GM18505 (cell line): Measurements from ENCODE around the gene GGT6.

Source experiments
- ATAC-seq: cut with Tn5 transposase; IDR thresholded peaks from one replicate; pipeline ENCODE4 v1.9.1; 2021; ENCODE audit not compliant: unreplicated experiment
- POLR2A ChIP-seq: IDR thresholded peaks from 4 replicates; pipeline ENCODE4 v1.6.1; 2011; ENCODE audit warnings: borderline replicate concordance; ENCODE audit not compliant: insufficient read depth, insufficient read length; ENCODE audit errors: extremely low read depth

GGT6 gene

DNA sequence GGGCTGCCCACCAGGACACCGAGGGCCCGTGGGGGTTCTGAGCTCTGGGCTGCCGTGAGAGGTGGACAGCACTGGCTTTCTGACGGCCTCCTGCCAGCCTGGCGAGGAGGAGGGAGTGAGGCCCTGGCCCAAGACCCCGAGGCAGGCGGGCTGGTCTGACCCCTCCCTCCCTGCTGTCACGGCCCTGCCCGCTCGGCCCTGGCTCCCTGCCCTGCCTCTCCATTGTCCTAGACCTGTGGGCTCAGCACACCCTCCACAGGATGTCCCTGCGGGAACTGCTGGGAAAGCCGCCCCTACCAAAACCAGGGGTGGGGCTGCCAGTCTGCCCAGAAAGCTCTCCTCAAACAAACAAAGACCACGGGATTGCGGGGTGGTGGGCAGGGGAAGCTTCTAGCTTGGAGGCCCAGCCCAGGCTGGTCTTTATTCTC lies 41.0 kb downstream of the GGT6 start:
- no peak for ATAC-seq
- TF ChIP-seq POLR2A, result no peak

DNA sequence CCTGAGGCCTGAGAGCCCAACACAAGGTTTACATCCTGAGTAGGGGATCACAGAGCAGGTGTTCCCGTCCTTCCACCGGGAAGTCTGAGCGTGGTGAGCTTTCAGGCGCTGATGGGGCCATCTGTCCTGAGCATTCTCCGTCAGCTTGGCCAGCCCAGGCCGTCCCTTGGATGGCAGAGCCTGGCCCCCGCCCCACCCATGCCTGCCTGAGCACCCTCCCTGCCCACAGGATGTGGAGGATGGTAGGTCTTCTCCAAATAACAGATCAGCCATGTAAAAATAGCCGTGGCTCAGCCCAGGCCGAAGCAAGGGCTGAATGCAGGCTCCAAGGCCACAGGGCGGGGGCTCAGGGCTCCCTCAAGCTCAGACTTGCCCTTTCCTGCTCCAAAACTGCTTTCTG lies 41.5 kb downstream of the GGT6 start:
- ATAC-seq, result no peak
- TF ChIP-seq POLR2A, result no peak

DNA sequence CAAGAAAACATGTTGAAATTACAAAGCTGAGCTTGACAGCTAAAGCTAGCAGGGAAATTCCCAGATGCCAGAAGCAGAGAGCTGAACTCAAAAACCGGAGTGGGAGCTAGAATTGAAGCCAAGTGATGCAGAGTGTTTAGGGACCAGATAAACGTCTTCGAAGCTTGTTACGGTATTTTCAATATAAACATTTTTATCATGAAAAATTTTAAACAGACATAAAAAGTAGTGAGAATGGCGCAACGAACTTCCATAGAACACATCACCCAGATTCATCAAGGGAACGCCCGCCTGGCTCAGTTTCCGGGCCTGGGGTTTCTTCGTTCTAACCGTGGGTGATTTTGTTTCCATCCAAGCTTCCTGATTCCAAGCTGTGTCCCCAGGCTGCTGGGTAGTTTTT lies 43.6 kb downstream of the GGT6 start:
- TF ChIP-seq POLR2A, result no peak
- ATAC-seq, result no peak

DNA sequence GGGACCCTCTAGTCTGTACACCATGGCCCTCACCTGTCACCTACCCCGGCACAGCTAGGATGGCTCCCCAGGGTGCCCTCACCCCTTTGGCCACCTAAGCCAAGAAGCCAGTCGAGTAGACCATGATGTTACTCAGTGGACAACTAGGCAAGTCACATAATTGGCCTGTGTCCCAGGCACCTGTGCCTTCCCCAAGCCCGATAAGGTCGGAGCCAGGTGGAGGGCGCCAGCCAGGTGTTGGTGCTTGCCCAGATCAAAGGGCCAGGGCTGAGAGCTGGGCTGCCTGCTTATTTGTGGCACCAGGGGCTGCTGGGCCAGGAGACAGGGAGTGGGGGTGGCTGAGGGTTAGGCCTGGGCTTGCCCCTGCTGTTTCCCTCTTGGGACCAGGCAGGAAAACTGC lies 44.9 kb downstream of the GGT6 start:
- ATAC-seq, result no peak
- no peak for TF ChIP-seq POLR2A

DNA sequence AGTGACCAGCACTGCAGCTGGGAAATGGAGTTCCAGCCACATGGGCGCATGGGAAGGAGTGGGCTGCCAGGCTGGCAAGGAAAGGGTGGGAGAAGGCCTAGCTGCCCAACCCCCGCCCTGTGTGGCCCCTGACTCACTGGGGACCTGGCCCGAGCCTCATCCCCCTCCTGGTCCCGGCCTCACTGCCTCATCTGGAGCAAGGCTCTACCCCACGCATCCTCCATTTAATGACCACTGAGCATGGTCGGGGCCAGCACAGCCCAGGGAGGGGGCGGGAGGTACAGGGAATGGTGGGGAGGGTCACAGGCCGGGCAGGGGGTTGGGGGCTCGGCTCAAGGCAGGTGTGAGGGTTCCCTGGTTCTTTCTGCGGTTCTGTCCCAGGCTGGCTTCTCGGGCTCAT lies 45.6 kb downstream of the GGT6 start:
- no peak for ATAC-seq

DNA sequence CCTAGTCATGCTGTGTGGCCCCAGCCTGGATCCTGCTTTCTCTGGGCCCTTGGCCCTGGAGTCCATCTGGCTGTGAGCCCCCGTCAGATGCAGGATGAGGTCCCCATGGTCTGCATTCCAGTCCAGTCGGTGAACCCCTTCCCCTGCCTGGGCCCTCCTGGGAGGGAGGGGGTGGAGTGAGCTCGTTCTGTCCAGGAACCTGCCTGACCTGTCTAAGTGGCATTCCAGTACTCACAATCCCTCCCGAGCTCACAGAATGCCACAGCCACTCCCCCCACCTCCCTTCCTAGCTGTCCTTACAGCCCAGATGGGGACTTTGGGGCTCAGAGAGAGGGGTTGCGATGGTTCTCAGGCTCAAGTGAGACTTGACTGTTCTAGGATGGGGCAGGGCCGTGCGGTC lies 46.2 kb downstream of the GGT6 start:
- no peak for TF ChIP-seq POLR2A

More for the DNA sequence above, 45.6 kb downstream of the GGT6 start:
- TF ChIP-seq POLR2A, result no peak

DNA sequence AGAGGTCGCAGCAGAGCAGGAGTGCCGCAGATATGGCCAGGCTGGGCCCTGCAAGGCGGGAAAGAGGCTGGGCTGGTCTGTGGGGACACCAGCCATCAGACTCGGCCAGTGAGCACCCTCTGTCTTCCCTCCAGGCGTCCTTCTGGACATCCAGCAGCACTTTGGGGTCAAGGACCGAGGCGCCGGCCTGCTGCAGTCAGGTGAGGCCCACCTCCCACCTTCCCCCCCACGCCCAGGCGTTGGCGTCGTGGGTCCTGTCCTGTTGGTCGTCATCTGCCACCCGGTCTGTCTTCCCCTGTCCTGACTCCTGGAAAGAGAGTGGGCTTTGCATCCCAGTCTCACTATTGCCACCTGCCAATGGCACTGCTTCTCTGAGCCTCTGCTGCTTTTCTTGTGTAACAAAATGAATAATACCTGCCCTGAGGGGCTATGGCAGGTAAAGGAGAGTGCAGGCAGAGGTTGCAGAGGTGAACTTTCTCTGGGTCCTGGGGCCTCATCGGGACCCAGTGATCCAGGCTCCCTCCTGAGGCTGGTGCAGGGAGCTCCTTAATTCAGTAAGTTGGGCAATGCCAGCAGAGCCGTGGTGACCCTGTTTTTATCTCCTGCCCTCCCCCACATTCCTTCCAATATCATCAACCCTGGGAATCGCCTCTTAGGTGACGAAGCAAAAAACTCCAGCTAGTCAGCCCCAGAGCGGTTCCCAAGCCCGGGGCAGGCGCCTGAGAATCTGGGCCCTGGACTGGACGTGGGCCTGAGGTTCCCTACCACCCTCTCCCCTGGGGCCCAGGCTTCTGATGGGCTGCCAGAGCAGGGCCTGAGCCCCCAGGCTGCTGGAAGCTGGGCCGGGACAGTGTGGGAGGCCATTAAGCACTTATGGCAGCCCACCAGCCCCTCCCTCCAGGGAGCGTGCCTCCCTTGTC lies 47.0 kb downstream of the GGT6 start:
- ATAC-seq, result no peak
- no peak for TF ChIP-seq POLR2A

More for the DNA sequence above, 46.2 kb downstream of the GGT6 start:
- ATAC-seq, result no peak

DNA sequence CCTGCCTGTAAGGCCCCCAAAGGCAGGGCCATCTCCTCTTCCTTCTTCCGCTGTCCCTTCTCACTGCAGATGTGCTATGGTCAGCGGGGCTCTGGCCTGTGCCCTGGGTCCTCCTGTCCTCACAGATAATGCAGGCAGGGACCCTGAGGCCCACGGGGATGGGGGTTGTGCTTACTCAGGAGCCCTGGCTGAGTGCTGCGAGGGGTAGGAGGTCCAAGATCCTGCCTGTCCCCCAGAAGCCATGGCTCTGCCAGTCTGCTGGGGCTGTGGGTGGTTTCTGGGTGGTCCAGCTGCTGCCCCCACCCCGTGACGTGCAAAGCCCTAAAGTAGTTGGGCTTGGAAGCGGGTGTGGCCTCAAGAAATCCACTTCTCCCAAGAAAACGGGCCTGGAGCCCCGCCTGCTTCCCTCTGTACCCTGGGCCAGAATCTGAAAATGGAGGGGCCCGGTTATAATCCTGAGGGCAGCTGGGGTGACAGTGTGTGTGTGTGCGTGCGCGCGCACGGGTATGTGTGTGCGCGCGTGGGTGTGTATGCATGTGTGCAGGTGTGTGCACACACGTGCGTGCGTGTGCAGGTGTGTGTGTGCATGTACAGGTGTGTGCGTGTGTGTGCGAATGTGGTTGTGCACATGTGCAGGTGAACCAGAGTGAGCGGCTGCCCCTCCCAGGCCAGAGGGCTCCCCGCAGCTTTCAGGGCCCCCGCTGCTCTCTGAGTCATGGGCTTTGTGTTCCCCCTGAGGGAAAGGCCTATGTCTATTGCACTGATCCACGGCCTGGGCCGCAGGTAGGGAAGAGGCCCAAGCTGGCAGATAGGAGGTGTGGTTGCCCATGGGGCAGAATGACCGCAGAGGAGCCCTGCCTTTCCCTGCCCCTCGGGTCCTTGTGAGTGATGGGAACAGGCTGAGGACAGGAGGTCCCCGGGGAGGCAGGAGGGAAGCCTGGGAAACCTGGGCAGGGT lies 47.9 kb downstream of the GGT6 start:
- TF ChIP-seq POLR2A, result no peak
- ATAC-seq, result no peak

DNA sequence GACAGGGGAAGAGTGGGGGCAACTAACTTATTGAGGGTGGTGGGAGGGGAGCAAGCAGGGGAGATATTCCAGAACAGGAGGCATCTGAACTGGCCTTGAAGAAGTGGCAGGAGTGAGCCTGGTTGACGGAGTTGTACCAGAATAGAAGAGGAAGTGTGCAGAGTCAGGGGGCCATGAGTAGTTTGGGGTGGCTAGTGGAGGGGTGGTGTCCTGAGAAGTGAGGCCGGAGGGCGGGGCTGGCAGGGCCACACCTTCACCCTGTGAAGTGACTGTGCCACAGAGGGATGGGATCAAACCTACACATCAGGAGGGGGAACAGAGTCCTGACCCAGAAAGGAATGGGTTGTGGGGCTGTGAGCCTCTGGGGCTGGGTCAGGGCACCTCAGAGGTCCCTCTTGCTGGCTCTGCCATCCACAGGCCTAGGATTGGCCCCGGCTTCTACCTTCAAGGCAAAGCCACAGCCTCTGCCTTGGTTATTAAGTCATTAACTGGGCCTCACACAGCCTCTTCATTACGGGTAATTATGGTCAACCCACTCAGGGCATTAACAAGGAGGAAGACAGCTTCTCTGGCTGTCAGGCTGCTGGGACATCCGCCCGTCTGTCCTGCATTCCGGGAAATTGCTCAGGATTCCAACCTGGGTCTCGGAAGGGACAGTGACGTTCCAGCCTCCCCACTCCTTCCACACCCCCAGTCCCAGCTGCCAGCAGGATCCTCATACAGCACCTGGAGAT lies 49.0 kb downstream of the GGT6 start:
- ATAC-seq, result no peak
- TF ChIP-seq POLR2A, result no peak

DNA sequence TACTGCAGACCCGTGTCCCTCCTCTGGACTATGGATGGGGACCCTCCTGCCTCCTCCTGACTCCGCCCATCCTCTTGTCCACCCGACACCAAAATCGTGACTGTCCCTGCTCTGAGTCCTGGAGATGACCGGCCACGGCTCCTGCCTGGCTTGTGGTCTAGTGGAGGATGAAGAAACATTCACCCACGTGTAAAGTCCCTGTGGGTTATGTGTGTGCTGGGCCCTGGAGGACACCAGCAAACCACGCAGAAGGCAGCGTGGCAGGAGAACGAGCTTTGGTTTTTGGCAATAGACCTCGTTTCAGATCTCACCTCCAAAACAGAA lies 49.8 kb downstream of the GGT6 start:
- ATAC-seq, result no peak
- no peak for TF ChIP-seq POLR2A

DNA sequence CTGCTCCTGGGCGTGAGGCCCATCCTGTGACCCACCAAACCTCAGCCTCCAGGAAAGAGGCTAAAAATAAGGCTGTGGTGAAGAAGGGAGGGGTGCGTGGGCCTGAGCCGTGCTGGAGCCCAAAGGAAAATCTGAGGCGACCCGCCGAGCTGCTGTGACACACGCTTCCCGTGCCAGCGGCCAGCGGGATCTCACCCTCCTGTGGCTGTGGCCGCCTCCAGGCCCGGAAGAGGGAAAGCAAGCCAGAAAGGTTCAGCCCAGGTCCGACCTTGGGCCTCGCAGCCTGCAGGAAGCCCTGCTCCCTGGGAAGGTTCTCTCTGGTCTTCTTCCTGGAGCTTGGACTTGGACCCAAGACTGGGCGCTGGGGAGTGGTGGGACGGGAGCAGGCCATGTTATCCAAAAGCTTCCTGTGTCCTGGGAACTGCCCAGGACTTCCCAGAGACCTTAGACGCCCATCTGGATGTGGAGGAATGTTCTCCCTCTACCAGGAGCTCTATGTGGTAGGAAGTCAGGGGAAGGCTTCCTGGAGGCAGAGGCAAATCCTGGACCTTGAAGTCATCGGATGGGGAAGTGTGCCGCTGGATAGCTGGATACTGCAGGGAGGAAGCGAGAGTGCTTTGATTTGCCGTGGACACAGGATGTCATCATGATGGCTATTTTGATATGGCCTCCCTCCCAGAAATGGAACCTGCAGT lies 50.3 kb downstream of the GGT6 start:
- no peak for TF ChIP-seq POLR2A
- ATAC-seq, result no peak

DNA sequence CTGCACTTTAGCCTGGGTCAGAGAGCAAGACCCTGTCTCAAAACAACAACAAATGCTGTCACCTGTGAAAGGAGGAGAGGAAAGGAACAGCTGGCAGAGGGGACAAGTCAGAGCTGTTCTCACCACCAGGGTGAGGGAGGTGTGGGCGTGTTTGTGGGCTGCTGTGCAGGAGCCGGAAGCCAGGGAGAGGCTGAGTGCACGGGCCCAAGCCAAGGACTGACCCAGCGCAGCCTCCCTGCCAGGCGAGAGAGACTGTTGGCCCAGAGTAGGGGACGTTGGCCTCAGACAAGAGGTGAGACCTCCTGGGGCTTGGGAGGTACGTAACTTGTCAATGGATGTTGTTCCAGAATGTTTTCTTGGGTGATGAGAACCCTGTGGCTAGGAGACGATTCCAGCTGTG lies 51.0 kb downstream of the GGT6 start:
- ATAC-seq, result no peak
- no peak for TF ChIP-seq POLR2A
